Spleen (tissue), 7 donors: ENCODE results near the gene RNLS.

Source experiments
- CTCF ChIP-seq, 11 experiments: fragments of 200-600 bp in 7 of 11; fragments of 450-650 bp in 4 of 11; sonication (generic) in 4 of 11; IDR thresholded peaks in 8 of 11; conservative IDR thresholded peaks in 3 of 11; 1 replicate in 7 of 11; 2 replicates in 4 of 11; pipeline versions ENCODE4 v1.4.0 to v1.8.0; 2016 to 2021; ENCODE audit warnings: antibody characterized with exemption in 11 of 11, inconsistent platforms in 4 of 11, mild to moderate bottlenecking in 1 of 11
- POLR2A ChIP-seq, 3 donors: fragments of 450-650 bp; IDR thresholded peaks; one replicate each; pipeline ENCODE4 v1.5.1; 2017; ENCODE audit warnings: antibody characterized with exemption in 3 of 3, mild to moderate bottlenecking in 1 of 3
- POLR2AphosphoS5 ChIP-seq, 3 donors: sonication (generic); formaldehyde crosslinking; IDR thresholded peaks; one replicate each; pipeline ENCODE4 v1.5.1; 2017; ENCODE audit warnings: antibody characterized with exemption in 3 of 3
- donor health status: DM: no; HTN: no; CAD: no; lungs with moderate emphysema.
- donor health status: DM: no; HTN: no; CAD: no.
- donor health status: DM: no; HTN: no; CAD: no.

DNA sequence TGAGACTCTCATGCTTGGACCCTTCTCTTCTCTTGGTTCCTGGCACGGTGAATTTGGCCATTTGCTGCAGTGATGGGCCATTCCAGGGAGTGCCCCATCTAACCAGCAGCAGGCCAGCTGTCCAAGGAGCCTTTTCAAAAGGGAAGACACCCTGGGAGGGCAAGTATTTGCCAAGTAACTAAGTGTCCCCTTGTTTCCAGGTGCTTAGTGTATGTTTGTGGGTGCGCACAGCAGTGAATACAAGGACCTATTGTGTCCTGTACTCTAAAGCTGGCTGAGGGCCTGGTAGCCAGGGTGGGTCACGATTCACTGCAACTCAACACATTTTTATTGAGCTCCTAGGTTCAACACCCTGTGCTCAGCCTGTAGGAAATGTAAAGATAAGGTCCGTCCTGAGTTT, 348.8 kb downstream of the RNLS start:
- TF ChIP-seq POLR2A (IDR thresholded peaks at IDR 0.05) (no peak), CTCF (IDR thresholded peaks at IDR 0.05 in 8 of 11, conservative IDR thresholded peaks at IDR 0.05 in 3 of 11) (no peak), POLR2AphosphoS5 (IDR thresholded peaks at IDR 0.05) (no peak)
